Panc1 (cell line): ENCODE results near the gene AP2B1. TPM values are rescaled to one million over a fixed set of nuclear protein-coding genes. Genes with fewer than 3 reads are reported as not detected.

ENCODE experiments used
- ATAC-seq: fragments of 200-7000 bp; cut with Tn5 transposase; 2 replicates; pipeline ENCODE4 v1.9.1; 2020; ENCODE audit warnings: mild to moderate bottlenecking, moderate library complexity
- BruUV-seq: library from RNA; stranded (reverse); fragments of 400-500 nt; replicated peaks from 2 replicates; lab custom pipeline; 2021; lab: Mats Ljungman, UMichigan
- CTCF ChIA-PET: fragments of 300-600 bp; sonication (Branson Sonifier 250); formaldehyde crosslinking; loops from one replicate; lab custom pipeline; 2022; ENCODE audit warnings: antibody characterized with exemption; lab: Charles Lee
- POLR2A ChIA-PET: fragments of 300-600 bp; sonication (Branson Sonifier 250); formaldehyde crosslinking; loops from one replicate; lab custom pipeline; 2022; ENCODE audit warnings: antibody characterized with exemption; lab: Charles Lee
- DNase-seq: peaks from one replicate; pipeline ENCODE4 v3.0.0-alpha.2; 2010; ENCODE audit warnings: low read depth, low spot score
- H3K27ac ChIP-seq: 2 replicates; pipeline ENCODE4 v1.5.1; 2011; ENCODE audit warnings: mild to moderate bottlenecking, low read length, inconsistent platforms
- H3K27me3 ChIP-seq: fragments of 200-500 bp; sonication (Bioruptor generic); 2 replicates; pipeline ENCODE4 v1.6.0; 2014; ENCODE audit warnings: low read length, inconsistent platforms; ENCODE audit not compliant: control insufficient read depth, insufficient read depth
- H3K36me3 ChIP-seq: fragments of 200-500 bp; sonication (Bioruptor generic); 2 replicates; pipeline ENCODE4 v1.5.1; 2014; ENCODE audit warnings: inconsistent platforms, mild to moderate bottlenecking, low read length, moderate library complexity; ENCODE audit not compliant: control insufficient read depth, insufficient read depth
- H3K4me1 ChIP-seq: 2 replicates; pipeline ENCODE4 v1.5.1; 2011; ENCODE audit warnings: inconsistent platforms, mild to moderate bottlenecking, low read length, moderate library complexity; ENCODE audit not compliant: control insufficient read depth, insufficient read depth
- H3K4me3 ChIP-seq, 2 experiments: 2 replicates each; pipeline ENCODE4 v1.5.1; 2011 to 2012; ENCODE audit warnings: low read depth in 2 of 2, low read length in 2 of 2, mild to moderate bottlenecking in 2 of 2, inconsistent platforms in 1 of 2, moderate library complexity in 1 of 2
- H3K9me3 ChIP-seq: fragments of 200-500 bp; sonication (Bioruptor generic); 2 replicates; pipeline ENCODE4 v1.5.1; 2014; ENCODE audit warnings: low read depth, mild to moderate bottlenecking, inconsistent platforms, low read length, moderate library complexity; ENCODE audit not compliant: control insufficient read depth, insufficient read depth
- POLR2AphosphoS5 ChIP-seq: IDR thresholded peaks from 2 replicates; pipeline ENCODE4 v1.6.1; 2012; ENCODE audit warnings: mild to moderate bottlenecking, low read depth, low read length, moderate library complexity
- SIN3A ChIP-seq: IDR thresholded peaks from 2 replicates; pipeline ENCODE4 v1.6.1; 2012; ENCODE audit warnings: low read depth, mild to moderate bottlenecking, low read length, moderate library complexity, borderline replicate concordance; ENCODE audit not compliant: insufficient read depth
- TCF7L2 ChIP-seq: IDR thresholded peaks from 2 replicates; pipeline ENCODE4 v1.6.1; 2011; ENCODE audit warnings: mild to moderate bottlenecking, low read depth, low read length, inconsistent platforms
- in situ Hi-C: cut with HindIII; loops from 2 replicates; pipeline ENCODE4 v1.10.0; 2016; ENCODE audit warnings: low sequenced_read_pairs, low pct_unique_long_range_greater_than_20kb
- intact Hi-C: fragments of 100-400 bp; cut with micrococcal nuclease; formaldehyde crosslinking; loops from one replicate; pipeline ENCODE4 v1.10.0; 2022; ENCODE audit not compliant: unreplicated experiment
- total RNA-seq: library from RNA; stranded (reverse); gene quantifications from one replicate; pipeline ENCODE4 v1.2.1, GENCODE V29; 2021; ENCODE audit not compliant: unreplicated experiment
- TF ChIP-seq, protein P1 (sequence below): fragments of 450-650 bp; IDR thresholded peaks from 2 replicates; pipeline ENCODE4 v1.5.1; 2017; ENCODE audit warnings: mild to moderate bottlenecking
- TF ChIP-seq, protein P2 (sequence below), 2 experiments: IDR thresholded peaks; 2 replicates each; pipeline ENCODE4 v1.6.1; 2011 to 2012; ENCODE audit warnings: low read depth in 2 of 2, control low read depth in 1 of 2, low read length in 1 of 2, mild to moderate bottlenecking in 1 of 2, moderate library complexity in 1 of 2; ENCODE audit not compliant: insufficient read depth in 1 of 2

The AP2B1 gene
- total RNA-seq, 1 experiment from 2014 or later, result 446 TPM

DNA sequence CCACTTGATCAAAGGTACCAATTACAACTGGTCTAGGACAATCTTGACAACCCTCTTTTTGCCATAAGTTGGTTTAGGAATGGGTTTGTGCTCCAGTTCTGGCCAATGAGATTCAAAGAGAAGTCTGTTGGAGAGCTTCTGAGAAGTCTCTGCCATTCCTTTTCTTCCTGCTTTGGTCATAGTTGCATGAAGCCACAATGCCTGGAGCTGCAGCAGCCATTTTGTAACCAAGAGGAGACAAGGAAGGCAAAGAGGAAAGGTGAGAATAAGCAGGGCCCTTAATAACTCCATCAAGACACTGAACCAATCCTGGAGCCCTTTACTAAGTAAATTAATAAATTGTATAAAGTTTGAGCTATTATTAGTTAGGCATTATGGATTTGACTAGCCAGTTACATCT is 170.1 kb downstream of the AP2B1 start:
- DNase-seq (no peak), ATAC-seq (no peak)
- Histone ChIP-seq H3K4me3 (no peak overlapping the region), H3K27ac (no peak overlapping the region), H3K27me3 (no peaks in the 10 kb centered on the region), H3K4me1 (no peaks in the 10 kb centered on the region; the same call in 1 of the 2 replicates), H3K9me3 (no peaks in the 10 kb centered on the region), H3K36me3 (no peaks in the 10 kb centered on the region)
- in situ Hi-C loops (no loop called here), intact Hi-C loops (no loop called here)
- POLR2A ChIA-PET, result no interaction called here
- CTCF ChIA-PET, result no interaction called here
- TF ChIP-seq POLR2AphosphoS5, result no peak
- no peak for TF ChIP-seq SIN3A
- TF ChIP-seq, protein P1, sequence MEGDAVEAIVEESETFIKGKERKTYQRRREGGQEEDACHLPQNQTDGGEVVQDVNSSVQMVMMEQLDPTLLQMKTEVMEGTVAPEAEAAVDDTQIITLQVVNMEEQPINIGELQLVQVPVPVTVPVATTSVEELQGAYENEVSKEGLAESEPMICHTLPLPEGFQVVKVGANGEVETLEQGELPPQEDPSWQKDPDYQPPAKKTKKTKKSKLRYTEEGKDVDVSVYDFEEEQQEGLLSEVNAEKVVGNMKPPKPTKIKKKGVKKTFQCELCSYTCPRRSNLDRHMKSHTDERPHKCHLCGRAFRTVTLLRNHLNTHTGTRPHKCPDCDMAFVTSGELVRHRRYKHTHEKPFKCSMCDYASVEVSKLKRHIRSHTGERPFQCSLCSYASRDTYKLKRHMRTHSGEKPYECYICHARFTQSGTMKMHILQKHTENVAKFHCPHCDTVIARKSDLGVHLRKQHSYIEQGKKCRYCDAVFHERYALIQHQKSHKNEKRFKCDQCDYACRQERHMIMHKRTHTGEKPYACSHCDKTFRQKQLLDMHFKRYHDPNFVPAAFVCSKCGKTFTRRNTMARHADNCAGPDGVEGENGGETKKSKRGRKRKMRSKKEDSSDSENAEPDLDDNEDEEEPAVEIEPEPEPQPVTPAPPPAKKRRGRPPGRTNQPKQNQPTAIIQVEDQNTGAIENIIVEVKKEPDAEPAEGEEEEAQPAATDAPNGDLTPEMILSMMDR, result no peak
- TF ChIP-seq TCF7L2, result no peak
- TF ChIP-seq, protein P2, sequence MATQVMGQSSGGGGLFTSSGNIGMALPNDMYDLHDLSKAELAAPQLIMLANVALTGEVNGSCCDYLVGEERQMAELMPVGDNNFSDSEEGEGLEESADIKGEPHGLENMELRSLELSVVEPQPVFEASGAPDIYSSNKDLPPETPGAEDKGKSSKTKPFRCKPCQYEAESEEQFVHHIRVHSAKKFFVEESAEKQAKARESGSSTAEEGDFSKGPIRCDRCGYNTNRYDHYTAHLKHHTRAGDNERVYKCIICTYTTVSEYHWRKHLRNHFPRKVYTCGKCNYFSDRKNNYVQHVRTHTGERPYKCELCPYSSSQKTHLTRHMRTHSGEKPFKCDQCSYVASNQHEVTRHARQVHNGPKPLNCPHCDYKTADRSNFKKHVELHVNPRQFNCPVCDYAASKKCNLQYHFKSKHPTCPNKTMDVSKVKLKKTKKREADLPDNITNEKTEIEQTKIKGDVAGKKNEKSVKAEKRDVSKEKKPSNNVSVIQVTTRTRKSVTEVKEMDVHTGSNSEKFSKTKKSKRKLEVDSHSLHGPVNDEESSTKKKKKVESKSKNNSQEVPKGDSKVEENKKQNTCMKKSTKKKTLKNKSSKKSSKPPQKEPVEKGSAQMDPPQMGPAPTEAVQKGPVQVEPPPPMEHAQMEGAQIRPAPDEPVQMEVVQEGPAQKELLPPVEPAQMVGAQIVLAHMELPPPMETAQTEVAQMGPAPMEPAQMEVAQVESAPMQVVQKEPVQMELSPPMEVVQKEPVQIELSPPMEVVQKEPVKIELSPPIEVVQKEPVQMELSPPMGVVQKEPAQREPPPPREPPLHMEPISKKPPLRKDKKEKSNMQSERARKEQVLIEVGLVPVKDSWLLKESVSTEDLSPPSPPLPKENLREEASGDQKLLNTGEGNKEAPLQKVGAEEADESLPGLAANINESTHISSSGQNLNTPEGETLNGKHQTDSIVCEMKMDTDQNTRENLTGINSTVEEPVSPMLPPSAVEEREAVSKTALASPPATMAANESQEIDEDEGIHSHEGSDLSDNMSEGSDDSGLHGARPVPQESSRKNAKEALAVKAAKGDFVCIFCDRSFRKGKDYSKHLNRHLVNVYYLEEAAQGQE (IDR thresholded peaks at IDR 0.05; ENCODE audit: insufficient read depth in 1 of 2, low read depth in 2 of 2, low read length in 1 of 2), result no peak
- no TSS peak for BruUV-seq

DNA sequence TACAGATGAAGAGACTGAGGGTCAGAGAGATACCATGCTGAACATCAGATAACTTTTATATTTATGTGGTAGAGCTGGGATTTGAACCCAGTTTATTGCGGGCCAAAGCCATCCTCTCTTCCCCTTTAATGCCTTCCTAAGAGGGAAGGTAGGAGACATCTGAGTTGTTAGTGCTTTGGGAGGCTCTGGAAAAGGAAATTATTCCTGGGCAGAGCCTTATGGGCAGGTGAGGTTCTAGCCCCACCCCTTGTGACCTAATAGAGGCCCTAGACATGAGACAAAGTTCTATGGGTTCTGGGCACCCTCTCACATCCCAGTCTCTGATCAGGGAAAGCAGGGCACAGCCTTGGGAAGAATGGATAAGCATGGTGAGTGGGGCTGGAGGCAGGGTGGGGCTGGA is 173.5 kb downstream of the AP2B1 start, which contains the start of gene C17orf50:
Gene C17orf50 (plus strand): TSS at position 301 of the 400 bp plus-strand sequence. CDS start 55 bp downstream, at position 356.
- intact Hi-C loops (no loop called here), in situ Hi-C loops (no loop called here)
- Histone ChIP-seq H3K27ac (no peak within 1 kb of the TSS), H3K4me3 (no peak within 1 kb of the TSS), H3K4me1 (peaks cover 4% of the 10 kb centered on the region; the same call in 1 of the 2 replicates), H3K9me3 (no peaks in the 10 kb centered on the region), H3K27me3 (no peaks in the 10 kb centered on the region), H3K36me3 (no peaks in the 10 kb centered on the region)
- TF ChIP-seq POLR2AphosphoS5 (no peak), SIN3A (no peak), TCF7L2 (no peak)
- TF ChIP-seq, protein P1, result no peak
- TF ChIP-seq, protein P2 (IDR thresholded peaks at IDR 0.05; ENCODE audit: insufficient read depth in 1 of 2, low read depth in 2 of 2, low read length in 1 of 2), result no peak
- ATAC-seq (no peak), DNase-seq (no peak)
- ChIA-PET CTCF (no interaction called here), POLR2A (interaction anchor here (0.7 kb wide), 1 partner anchor 153 kb away, joined by 5 read pairs; no protein-coding TSS in a partner anchor)
- no TSS peak for BruUV-seq
